MM.1S (cell line): ENCODE measurements around the gene ACTR1B.

Experiments used
- DNase-seq: peaks from one replicate; pipeline ENCODE4 v3.0.0-alpha.2; 2015
- H2AFZ ChIP-seq: fragments of 300-600 bp; sonication (generic); 2 replicates; pipeline ENCODE4 v1.6.0; 2016; ENCODE audit warnings: antibody characterized with exemption, low read length
- H3F3A ChIP-seq: fragments of 300-600 bp; sonication (generic); 2 replicates; pipeline ENCODE4 v1.6.1; 2016; ENCODE audit warnings: mild to moderate bottlenecking, antibody characterized with exemption, low read length, moderate library complexity, mixed read lengths; ENCODE audit not compliant: insufficient read depth
- H3K27ac ChIP-seq: fragments of 300-600 bp; sonication (generic); 2 replicates; pipeline ENCODE4 v1.5.1; 2016; ENCODE audit warnings: mild to moderate bottlenecking, low read length
- H3K27me3 ChIP-seq: fragments of 300-600 bp; sonication (generic); replicated peaks from 2 replicates; pipeline ENCODE4 v1.6.0; 2016; ENCODE audit warnings: low read length; ENCODE audit not compliant: insufficient read depth
- H3K36me3 ChIP-seq: fragments of 300-600 bp; sonication (generic); replicated peaks from 2 replicates; pipeline ENCODE4 v1.6.1; 2016; ENCODE audit warnings: mild to moderate bottlenecking, low read length, mixed read lengths; ENCODE audit not compliant: insufficient read depth
- H3K4me1 ChIP-seq: fragments of 300-600 bp; sonication (generic); 2 replicates; pipeline ENCODE4 v1.6.1; 2016; ENCODE audit warnings: low read length, mixed read lengths
- H3K4me2 ChIP-seq: fragments of 300-600 bp; sonication (generic); 2 replicates; pipeline ENCODE4 v1.6.0; 2016; ENCODE audit warnings: low read depth, low read length
- H3K4me3 ChIP-seq: fragments of 300-600 bp; sonication (generic); 2 replicates; pipeline ENCODE4 v1.5.1; 2016; ENCODE audit warnings: low read length, mixed read lengths
- H3K79me2 ChIP-seq: fragments of 300-600 bp; sonication (generic); 2 replicates; pipeline ENCODE4 v1.6.1; 2016; ENCODE audit warnings: mixed run types, low read length, mixed read lengths
- H3K9ac ChIP-seq: fragments of 300-600 bp; sonication (generic); 2 replicates; pipeline ENCODE4 v1.6.1; 2016; ENCODE audit warnings: low read length, mixed read lengths
- H3K9me2 ChIP-seq: fragments of 300-600 bp; sonication (generic); replicated peaks from 2 replicates; pipeline ENCODE4 v1.6.1; 2016; ENCODE audit warnings: mild to moderate bottlenecking, low read length, mixed read lengths; ENCODE audit not compliant: insufficient read depth
- H3K9me3 ChIP-seq: fragments of 300-600 bp; sonication (generic); replicated peaks from 2 replicates; pipeline ENCODE4 v1.6.1; 2016; ENCODE audit warnings: mild to moderate bottlenecking, low read length, mixed read lengths; ENCODE audit not compliant: insufficient read depth
- H4K20me1 ChIP-seq: fragments of 300-600 bp; sonication (generic); 2 replicates; pipeline ENCODE4 v1.6.1; 2016; ENCODE audit warnings: mild to moderate bottlenecking, low read length, moderate library complexity, mixed read lengths; ENCODE audit not compliant: insufficient read depth
- EZH2 ChIP-seq: fragments of 300-600 bp; sonication (generic); optimal IDR thresholded peaks from 2 replicates; pipeline ENCODE3; 2017; ENCODE audit warnings: low read depth, mild to moderate bottlenecking, antibody characterized with exemption, low read length, mixed read lengths
- EZH2phosphoT487 ChIP-seq: fragments of 300-600 bp; sonication (generic); IDR thresholded peaks from 2 replicates; pipeline ENCODE4 v1.6.1; 2018; ENCODE audit warnings: antibody characterized with exemption, low read length
- TF ChIP-seq, protein P1 (sequence below): fragments of 300-600 bp; sonication (generic); IDR thresholded peaks from 2 replicates; pipeline ENCODE4 v1.5.1; 2016; ENCODE audit warnings: antibody characterized with exemption, low read length, mixed read lengths

ACTR1B gene

DNA sequence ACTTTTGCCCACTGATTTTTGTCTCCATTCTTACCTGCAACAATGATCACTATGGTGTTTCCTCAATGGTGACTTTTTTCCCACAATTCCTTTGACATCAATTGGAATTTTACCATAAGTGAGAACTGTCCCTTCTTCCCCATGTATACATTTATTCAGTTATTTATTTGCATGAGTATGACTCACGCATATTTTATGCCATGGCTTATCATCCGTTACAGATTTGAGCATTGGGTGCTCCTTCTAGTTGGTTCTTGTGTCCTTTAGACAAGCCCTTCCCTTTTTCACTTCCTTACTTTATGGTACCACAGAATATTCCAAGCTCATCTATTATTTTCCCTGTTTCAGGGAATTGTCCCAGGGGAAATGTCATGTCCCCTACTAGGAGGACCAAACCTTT lies 10.4 kb downstream of the ACTR1B start:
- Histone ChIP-seq H3F3A (peaks cover 11% of the 10 kb centered on the region), H3K4me2 (no peak overlapping the region), H3K4me3 (no peak overlapping the region), H3K79me2 (no peaks in the 10 kb centered on the region; the same call in 1 of the 2 replicates), H3K9me2 (no peaks in the 10 kb centered on the region), H3K27me3 (no peaks in the 10 kb centered on the region), H2AFZ (no peak overlapping the region), H3K4me1 (no peaks in the 10 kb centered on the region), H3K9ac (no peak overlapping the region), H3K27ac (no peak overlapping the region), H3K9me3 (no peaks in the 10 kb centered on the region), H4K20me1 (no peaks in the 10 kb centered on the region), H3K36me3 (0 out of 2 replicates have a peak, but pooled peaks cover 2% of the 10 kb centered on the region)
- DNase-seq = no peak
- TF ChIP-seq, protein P1, sequence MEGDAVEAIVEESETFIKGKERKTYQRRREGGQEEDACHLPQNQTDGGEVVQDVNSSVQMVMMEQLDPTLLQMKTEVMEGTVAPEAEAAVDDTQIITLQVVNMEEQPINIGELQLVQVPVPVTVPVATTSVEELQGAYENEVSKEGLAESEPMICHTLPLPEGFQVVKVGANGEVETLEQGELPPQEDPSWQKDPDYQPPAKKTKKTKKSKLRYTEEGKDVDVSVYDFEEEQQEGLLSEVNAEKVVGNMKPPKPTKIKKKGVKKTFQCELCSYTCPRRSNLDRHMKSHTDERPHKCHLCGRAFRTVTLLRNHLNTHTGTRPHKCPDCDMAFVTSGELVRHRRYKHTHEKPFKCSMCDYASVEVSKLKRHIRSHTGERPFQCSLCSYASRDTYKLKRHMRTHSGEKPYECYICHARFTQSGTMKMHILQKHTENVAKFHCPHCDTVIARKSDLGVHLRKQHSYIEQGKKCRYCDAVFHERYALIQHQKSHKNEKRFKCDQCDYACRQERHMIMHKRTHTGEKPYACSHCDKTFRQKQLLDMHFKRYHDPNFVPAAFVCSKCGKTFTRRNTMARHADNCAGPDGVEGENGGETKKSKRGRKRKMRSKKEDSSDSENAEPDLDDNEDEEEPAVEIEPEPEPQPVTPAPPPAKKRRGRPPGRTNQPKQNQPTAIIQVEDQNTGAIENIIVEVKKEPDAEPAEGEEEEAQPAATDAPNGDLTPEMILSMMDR = no peak
- no peak for TF ChIP-seq EZH2
- TF ChIP-seq EZH2phosphoT487 = no peak

GRCh38 chr2:97651114-97651513 lies 12.7 kb downstream of the ACTR1B start:
- Histone ChIP-seq H3K36me3 (peaks cover 13% of the 10 kb centered on the region; the same call in 1 of the 2 replicates), H3K4me3 (no peak overlapping the region), H3K27ac (no peak overlapping the region), H2AFZ (no peak overlapping the region), H3K9me2 (no peaks in the 10 kb centered on the region), H3K27me3 (no peaks in the 10 kb centered on the region), H3K9me3 (no peaks in the 10 kb centered on the region), H3F3A (peaks cover 17% of the 10 kb centered on the region), H3K9ac (no peak overlapping the region), H3K4me2 (no peak overlapping the region), H3K4me1 (peaks cover 5% of the 10 kb centered on the region; the same call in 1 of the 2 replicates), H3K79me2 (peaks cover 23% of the 10 kb centered on the region), H4K20me1 (no peaks in the 10 kb centered on the region)
- DNase-seq = no peak
- TF ChIP-seq EZH2 (no peak), EZH2phosphoT487 (no peak)
- TF ChIP-seq, protein P1 = no peak

- Histone ChIP-seq H4K20me1 (no peaks in the 10 kb centered on the region), H3F3A (peaks cover 17% of the 10 kb centered on the region), H3K9me3 (no peaks in the 10 kb centered on the region), H3K79me2 (peaks cover 25% of the 10 kb centered on the region), H3K4me2 (peak overlapping the region; percentile 82), H3K9ac (peak overlapping the region; percentile 98; the same call in 1 of the 2 replicates), H3K4me3 (peak overlapping the region; percentile 100), H3K27ac (no peak overlapping the region), H3K27me3 (no peaks in the 10 kb centered on the region), H3K4me1 (peaks cover 5% of the 10 kb centered on the region; the same call in 1 of the 2 replicates), H3K9me2 (no peaks in the 10 kb centered on the region), H3K36me3 (peaks cover 13% of the 10 kb centered on the region; the same call in 1 of the 2 replicates), H2AFZ (no peak overlapping the region)
- no peak for DNase-seq
- TF ChIP-seq, protein P1 = no peak
- no peak for TF ChIP-seq EZH2
- no peak for TF ChIP-seq EZH2phosphoT487
Measured at GRCh38 chr2:97646977-97647376, 16.9 kb downstream of the ACTR1B start.
